WERI-Rb-1 (cell line): Measurements from ENCODE around the gene RXFP1.

Experiments used
- DNase-seq: peaks from one replicate; pipeline ENCODE4 v3.0.0-alpha.2; 2020
- H3K27ac ChIP-seq: fragments of 250-450 bp; sonication (Bioruptor Pico); 2 replicates; pipeline ENCODE4 v1.5.1; 2020; ENCODE audit warnings: mild to moderate bottlenecking, moderate library complexity
- H3K27me3 ChIP-seq: fragments of 250-450 bp; sonication (Bioruptor Pico); 2 replicates; pipeline ENCODE4 v1.5.1; 2021; ENCODE audit warnings: mild to moderate bottlenecking, low read depth, moderate library complexity; ENCODE audit not compliant: insufficient read depth, severe bottlenecking
- H3K36me3 ChIP-seq: fragments of 250-450 bp; sonication (Bioruptor Pico); 2 replicates; pipeline ENCODE4 v1.5.1; 2020; ENCODE audit warnings: mild to moderate bottlenecking, moderate library complexity
- H3K4me3 ChIP-seq: 2 replicates; pipeline ENCODE4 v1.5.1; 2011; ENCODE audit warnings: low read depth, mild to moderate bottlenecking, control low read depth, low read length
- H3K9me3 ChIP-seq: fragments of 250-450 bp; sonication (Bioruptor Pico); 2 replicates; pipeline ENCODE4 v1.5.1; 2021; ENCODE audit warnings: mild to moderate bottlenecking, moderate library complexity; ENCODE audit not compliant: severe bottlenecking
- CTCF ChIP-seq: IDR thresholded peaks from 2 replicates; pipeline ENCODE4 v1.5.1; 2011; ENCODE audit warnings: low read depth, mild to moderate bottlenecking, control low read depth, inconsistent platforms, low read length

RXFP1 gene

GRCh38 chr4:158590306-158590705 is 68.6 kb downstream of the RXFP1 start:
- Histone ChIP-seq H3K27ac (no peak overlapping the region), H3K9me3 (no peaks in the 10 kb centered on the region), H3K27me3 (no peaks in the 10 kb centered on the region), H3K4me3 (no peak overlapping the region), H3K36me3 (no peaks in the 10 kb centered on the region)
- TF ChIP-seq CTCF, result no peak
- DNase-seq, result peak; percentile 36

GRCh38 chr4:158590824-158591223 is 69.1 kb downstream of the RXFP1 start:
- Histone ChIP-seq H3K9me3 (no peaks in the 10 kb centered on the region), H3K27me3 (no peaks in the 10 kb centered on the region), H3K36me3 (no peaks in the 10 kb centered on the region), H3K27ac (no peak overlapping the region), H3K4me3 (no peak overlapping the region)
- DNase-seq, result no peak
- TF ChIP-seq CTCF, result no peak

GRCh38 chr4:158597879-158598596 is 76.4 kb downstream of the RXFP1 start:
- Histone ChIP-seq H3K9me3 (no peaks in the 10 kb centered on the region), H3K27ac (no peak overlapping the region), H3K27me3 (no peaks in the 10 kb centered on the region), H3K4me3 (no peak overlapping the region), H3K36me3 (no peaks in the 10 kb centered on the region)
- no peak for TF ChIP-seq CTCF
- DNase-seq, result no peak

- H3K4me3 ChIP-seq, result no peak overlapping the region
- H3K27ac ChIP-seq, result no peak overlapping the region
- no peaks in the 10 kb centered on the region for H3K36me3 ChIP-seq
- no peaks in the 10 kb centered on the region for H3K27me3 ChIP-seq
- TF ChIP-seq CTCF, result no peak
- H3K9me3 ChIP-seq, result no peaks in the 10 kb centered on the region
- DNase-seq, result no peak
Measured at GRCh38 chr4:158599150-158599549, 77.5 kb downstream of the RXFP1 start.

GRCh38 chr4:158599765-158600498 is 78.2 kb downstream of the RXFP1 start:
- Histone ChIP-seq H3K27ac (no peak overlapping the region), H3K4me3 (no peak overlapping the region), H3K9me3 (no peaks in the 10 kb centered on the region), H3K36me3 (no peaks in the 10 kb centered on the region), H3K27me3 (no peaks in the 10 kb centered on the region)
- DNase-seq, result no peak
- no peak for TF ChIP-seq CTCF
